Transverse colon (tissue), 4 donors: Measurements from ENCODE around the gene TNFAIP8L3.

ENCODE experiments used
- CTCF ChIP-seq, 5 experiments: fragments of 200-600 bp in 3 of 5; fragments of 450-650 bp in 2 of 5; sonication (generic) in 3 of 5; IDR thresholded peaks; 1 replicate in 2 of 5; 2 replicates in 3 of 5; pipeline ENCODE4 v1.5.1; 2016 to 2017; ENCODE audit warnings: antibody characterized with exemption in 5 of 5, inconsistent platforms in 3 of 5, mild to moderate bottlenecking in 2 of 5, moderate library complexity in 1 of 5
- EP300 ChIP-seq: sonication (generic); formaldehyde crosslinking; IDR thresholded peaks from one replicate; pipeline ENCODE4 v1.6.1; 2017; ENCODE audit warnings: antibody characterized with exemption, low read depth
- POLR2A ChIP-seq: fragments of 450-650 bp; IDR thresholded peaks from one replicate; pipeline ENCODE4 v1.6.1; 2016; ENCODE audit warnings: antibody characterized with exemption, mild to moderate bottlenecking, moderate library complexity
- POLR2AphosphoS5 ChIP-seq, 3 donors: sonication (generic); formaldehyde crosslinking; IDR thresholded peaks; one replicate each; pipeline ENCODE4 v1.6.1; 2016; ENCODE audit warnings: antibody characterized with exemption in 3 of 3

- TF ChIP-seq POLR2A (no peak), CTCF (IDR thresholded peaks at IDR 0.05) (no peak), POLR2AphosphoS5 (IDR thresholded peaks at IDR 0.05) (no peak), EP300 (no peak)
These were observed 12.9 kb upstream of the TNFAIP8L3 start for GRCh38 chr15:51107612-51108011.
